GM12878 (cell line): ENCODE data around the gene SRP72. TPM values are rescaled to one million over a fixed set of nuclear protein-coding genes. Genes with fewer than 3 reads are reported as not detected.

Source experiments
- ATAC-seq: fragments of 200-7000 bp; cut with Tn5 transposase; 3 replicates; pipeline ENCODE4 v1.9.1; 2020; ENCODE audit warnings: mild to moderate bottlenecking, moderate library complexity
- BruUV-seq: library from RNA; stranded (reverse); fragments of 400-500 nt; replicated peaks from 2 replicates; lab custom pipeline; 2021; lab: Mats Ljungman, UMichigan
- CTCF ChIA-PET: fragments of 300-600 bp; sonication (Branson Sonifier 250); formaldehyde crosslinking; extraction: SDS; loops from one replicate; lab custom pipeline; 2021; ENCODE audit warnings: inconsistent platforms; lab: Yijun Ruan, JAX
- POLR2A ChIA-PET: fragments of 350-600 bp; formaldehyde crosslinking; extraction: SDS; loops from one replicate; lab custom pipeline; 2021; ENCODE audit warnings: inconsistent platforms; lab: Charles Lee
- RAD21 ChIA-PET: fragments of 300-600 bp; sonication (Branson Sonifier 250); formaldehyde crosslinking; loops from one replicate; lab custom pipeline; 2023; ENCODE audit warnings: antibody characterized with exemption; ENCODE audit not compliant: unreplicated experiment; lab: Charles Lee
- SMC1A ChIA-PET: fragments of 300-600 bp; sonication (Branson Sonifier 250); formaldehyde crosslinking; loops from one replicate; lab custom pipeline; 2023; ENCODE audit not compliant: unreplicated experiment, uncharacterized antibody; lab: Charles Lee
- DNase-seq: peaks from one replicate; pipeline ENCODE4 v3.0.0-alpha.2; 2011; ENCODE audit warnings: low read depth, low spot score
- FAIRE-seq: peaks from 3 replicates; lab custom pipeline; 2011; peaks lifted over from hg19 to GRCh38; lab: Jason Lieb, UNC
- H2AFZ ChIP-seq: 2 replicates; pipeline ENCODE4 v1.6.0; 2011; ENCODE audit warnings: low read depth, low read length, control low read depth; ENCODE audit not compliant: control insufficient read depth
- H3K27ac ChIP-seq: 2 replicates; pipeline ENCODE4 v1.5.1; 2011; ENCODE audit warnings: control low read depth; ENCODE audit not compliant: control insufficient read depth, insufficient read depth
- H3K27me3 ChIP-seq, 2 experiments: replicated peaks in 1 of 2; 2 replicates each; pipeline versions ENCODE4 v1.6.0 to v1.6.1; 2011; ENCODE audit warnings: low read length in 1 of 2; ENCODE audit not compliant: control insufficient read depth in 2 of 2, insufficient read depth in 2 of 2
- H3K36me3 ChIP-seq, 2 experiments: 2 replicates each; pipeline ENCODE4 v1.5.1; 2011; ENCODE audit warnings: low read length in 1 of 2; ENCODE audit not compliant: control insufficient read depth in 2 of 2, insufficient read depth in 2 of 2
- H3K4me1 ChIP-seq: 2 replicates; pipeline ENCODE4 v1.6.1; 2011; ENCODE audit warnings: mild to moderate bottlenecking, low read length, moderate library complexity, mixed read lengths; ENCODE audit not compliant: control insufficient read depth, insufficient read depth
- H3K4me2 ChIP-seq: 2 replicates; pipeline ENCODE4 v1.6.0; 2011; ENCODE audit warnings: control low read depth; ENCODE audit not compliant: control insufficient read depth, insufficient read depth
- H3K4me3 ChIP-seq: fragments of 200-600 bp; sonication (generic); 2 replicates; pipeline ENCODE4 v1.5.1; 2016
- H3K79me2 ChIP-seq: 2 replicates; pipeline ENCODE4 v1.6.0; 2011; ENCODE audit warnings: low read length; ENCODE audit not compliant: control insufficient read depth, insufficient read depth
- H3K9ac ChIP-seq: 2 replicates; pipeline ENCODE4 v1.8.0; 2011; ENCODE audit warnings: low read length, control low read depth, mixed read lengths; ENCODE audit not compliant: control insufficient read depth, insufficient read depth
- H3K9me3 ChIP-seq: replicated peaks from 3 replicates; pipeline ENCODE4 v1.5.1; 2011; ENCODE audit warnings: mild to moderate bottlenecking, low read length; ENCODE audit not compliant: control insufficient read depth, insufficient read depth
- H4K20me1 ChIP-seq: 2 replicates; pipeline ENCODE4 v1.6.0; 2011; ENCODE audit not compliant: control insufficient read depth, insufficient read depth
- BCL11A ChIP-seq: IDR thresholded peaks from 2 replicates; pipeline ENCODE4 v1.6.1; 2011; ENCODE audit warnings: low read depth, low read length
- BCL3 ChIP-seq: IDR thresholded peaks from 2 replicates; pipeline ENCODE4 v1.6.1; 2011; ENCODE audit warnings: borderline replicate concordance, low read depth, mild to moderate bottlenecking, moderate library complexity, low read length; ENCODE audit not compliant: insufficient read depth, poor library complexity, severe bottlenecking
- CBX5 ChIP-seq: sonication (generic); IDR thresholded peaks from 2 replicates; pipeline ENCODE4 v1.6.1; 2016; ENCODE audit warnings: low read depth, moderate library complexity, mild to moderate bottlenecking, inconsistent platforms
- EZH2 ChIP-seq: IDR thresholded peaks from 2 replicates; pipeline ENCODE4 v1.6.1; 2012; ENCODE audit warnings: low read depth, mild to moderate bottlenecking, control low read depth, inconsistent platforms, low read length, borderline replicate concordance; ENCODE audit not compliant: control insufficient read depth
- HDAC6 ChIP-seq: fragments of 200-600 bp; sonication (generic); IDR thresholded peaks from one replicate; pipeline ENCODE4 v1.8.0; 2017; ENCODE audit warnings: antibody characterized with exemption; ENCODE audit not compliant: unreplicated experiment
- IRF5 ChIP-seq: fragments of 450-650 bp; IDR thresholded peaks from 2 replicates; pipeline ENCODE4 v1.6.1; 2017; ENCODE audit warnings: borderline replicate concordance
- KLF5 ChIP-seq: fragments of 450-650 bp; IDR thresholded peaks from 2 replicates; pipeline ENCODE4 v1.6.1; 2014; ENCODE audit warnings: mild to moderate bottlenecking; ENCODE audit not compliant: partially characterized antibody
- MEF2A ChIP-seq: IDR thresholded peaks from 2 replicates; pipeline ENCODE4 v1.6.1; 2011; ENCODE audit warnings: low read depth, mild to moderate bottlenecking, low read length, moderate library complexity; ENCODE audit not compliant: insufficient read depth
- NFIC ChIP-seq: IDR thresholded peaks from 2 replicates; pipeline ENCODE4 v1.6.1; 2012; ENCODE audit warnings: low read depth, mild to moderate bottlenecking, inconsistent platforms, low read length, moderate library complexity
- PAX5 ChIP-seq: IDR thresholded peaks from 2 replicates; pipeline ENCODE4 v1.6.1; 2011; ENCODE audit warnings: low read depth, low read length, borderline replicate concordance
- POLR2A ChIP-seq: IDR thresholded peaks from 2 replicates; pipeline ENCODE4 v1.6.1; 2011; ENCODE audit warnings: low read depth, mild to moderate bottlenecking, low read length
- RB1 ChIP-seq: fragments of 450-650 bp; formaldehyde crosslinking; IDR thresholded peaks from 2 replicates; pipeline ENCODE4 v1.6.1; 2017; ENCODE audit warnings: mild to moderate bottlenecking, borderline replicate concordance
- STAT1 ChIP-seq: fragments of 450-650 bp; conservative IDR thresholded peaks from 2 replicates; pipeline ENCODE4 v1.6.1; 2014; ENCODE audit warnings: antibody characterized with exemption, mild to moderate bottlenecking
- SUPT20H ChIP-seq: IDR thresholded peaks from 2 replicates; pipeline ENCODE4 v1.6.1; 2011; ENCODE audit warnings: low read depth, mild to moderate bottlenecking, low read length, moderate library complexity, borderline replicate concordance; ENCODE audit not compliant: control insufficient read depth
- YBX1 ChIP-seq: fragments of 450-650 bp; IDR thresholded peaks from 2 replicates; pipeline ENCODE4 v1.6.1; 2016; ENCODE audit warnings: antibody characterized with exemption
- WGBS: methylation state at CpG from one replicate; pipeline ENCODE4 v1.1.6; 2016; ENCODE audit warnings: low lambda C conversion rate; ENCODE audit not compliant: insufficient replicate concordance, insufficient coverage; ENCODE audit errors: missing lambda C conversion rate; 5-methylcytosine and 5-hydroxymethylcytosine counted together
- in situ Hi-C: fragments of 300-500 bp; cut with MboI; formaldehyde crosslinking; loops from 9 replicates; pipeline ENCODE4 v1.14.3; 2018; ENCODE audit warnings: mixed read lengths
- intact Hi-C: fragments of 100-400 bp; cut with micrococcal nuclease; formaldehyde crosslinking; loops from one replicate; pipeline ENCODE4 v1.14.2; 2022; ENCODE audit not compliant: unreplicated experiment
- polyA plus RNA-seq, 11 experiments: library from polyadenylated mRNA; depleted of rRNA in 4 of 11; unstranded in 6 of 11; stranded (reverse) in 5 of 11; fragments of >200 nt; fragmentation: Nextera tagmentation in 4 of 11; fragmentation: Illumina TruSeq in 1 of 11; extraction: Ambion mirVana in 4 of 11; extraction: Trizol in 1 of 11; gene quantifications; 1 replicate in 1 of 11; 2 replicates in 10 of 11; pipeline versions ENCODE4 v1.2.1 to v1.2.3, GENCODE V29; 2011 to 2016; ENCODE audit warnings: inconsistent platforms in 2 of 11, missing spikeins in 2 of 11, low read depth in 1 of 11
- total RNA-seq, 4 experiments: library from RNA; depleted of rRNA in 3 of 4; stranded (reverse); fragments of >200 nt in 3 of 4; fragmentation: Illumina TruSeq in 1 of 4; extraction: Trizol in 1 of 4; gene quantifications; 2 replicates each; pipeline versions ENCODE4 v1.2.1 to v1.2.3, GENCODE V29; 2013 to 2021

Gene SRP72
- total and polyA plus RNA-seq, 10 of the 15 experiments (the other 5 are each of a cell fraction or from before 2014, with no cell fraction given): 61.6 to 186 (median 133) TPM

DNA sequence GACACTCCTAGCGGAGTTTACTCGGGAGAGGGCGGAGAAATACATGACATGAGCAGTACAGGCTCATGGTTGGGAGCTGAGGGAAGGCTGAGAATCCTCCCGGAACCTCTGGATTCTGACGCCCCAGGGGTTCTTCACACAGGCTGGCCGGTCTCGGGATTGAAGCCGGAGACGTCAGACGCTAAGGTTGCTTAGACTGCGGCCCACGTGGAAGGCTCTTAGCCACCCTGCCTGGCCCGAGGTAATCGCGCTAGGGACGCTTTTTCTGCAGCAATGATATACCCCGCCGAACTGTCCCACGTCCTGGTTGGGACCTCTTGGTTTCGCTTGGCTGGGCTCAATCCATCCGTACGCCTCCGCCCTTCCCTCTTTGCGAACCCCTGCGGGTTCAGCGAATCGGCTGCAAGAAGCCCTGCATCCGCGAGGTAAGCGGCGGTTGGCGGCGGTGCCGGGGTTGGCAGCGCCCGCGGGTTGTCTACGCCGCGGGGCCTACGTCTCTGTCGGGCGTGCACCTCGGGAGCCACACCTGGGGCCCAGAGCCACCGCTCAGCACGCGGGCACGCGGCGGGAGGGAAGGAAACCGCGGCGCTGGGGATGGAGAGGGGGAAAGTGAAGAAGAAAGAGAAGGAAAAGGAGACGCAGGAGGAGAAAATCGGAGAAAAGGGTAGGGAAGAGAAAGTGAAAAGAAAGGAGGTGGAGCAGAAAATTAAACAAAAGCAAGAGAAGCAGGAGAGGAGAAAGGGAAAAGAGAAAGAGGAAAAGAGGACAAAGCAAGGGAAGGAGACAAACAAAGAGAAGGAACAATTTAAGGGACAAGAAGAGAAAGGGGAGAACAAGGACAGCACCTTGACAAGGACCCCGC is 38.1 kb downstream of the SRP72 start, which contains the start of gene ARL9:
Gene ARL9 (plus strand): TSS at position 523 of the 862 bp plus-strand sequence. CDS start 72 bp downstream, at position 595.
- peak within 1 kb of the TSS; percentile 70 for H3K4me2 ChIP-seq
- H3K27ac ChIP-seq: no peak within 1 kb of the TSS
- H3K9ac ChIP-seq: no peak within 1 kb of the TSS
- no peaks in the 10 kb centered on the region for H3K27me3 ChIP-seq
- no peaks in the 10 kb centered on the region for H3K4me1 ChIP-seq
- intact Hi-C loops: no loop called here
- no TSS peak for BruUV-seq
- FAIRE-seq (no peak), DNase-seq (no peak), ATAC-seq (peak; percentile 79)
- SMC1A ChIA-PET: no interaction called here
- TF ChIP-seq EZH2: 0 out of 2 replicates have a peak, but pooled peaks have one; percentile 11
- no peak for TF ChIP-seq HDAC6
- TF ChIP-seq STAT1: no peak
- no peak for TF ChIP-seq SUPT20H
- TF ChIP-seq POLR2A: peak; percentile 55
- TF ChIP-seq PAX5: peak; percentile 77; the same call in 1 of the 2 replicates
- H3K36me3 ChIP-seq: peaks cover 0 to under 1% of the 10 kb centered on the region in 2 experiments; a peak in 2 of 4 replicates
- H3K4me3 ChIP-seq: peak within 1 kb of the TSS; percentile 46
- RAD21 ChIA-PET: no interaction called here
- no peaks in the 10 kb centered on the region for H3K79me2 ChIP-seq
- no peaks in the 10 kb centered on the region for H3K9me3 ChIP-seq
- POLR2A ChIA-PET: no interaction called here
- CTCF ChIA-PET: no interaction called here
- no peaks in the 10 kb centered on the region for H4K20me1 ChIP-seq
- in situ Hi-C loops: no loop called here
- peak within 1 kb of the TSS; percentile 20 for H2AFZ ChIP-seq
- 17% methylated on average over 52 of the region's 56 CpGs for WGBS

DNA sequence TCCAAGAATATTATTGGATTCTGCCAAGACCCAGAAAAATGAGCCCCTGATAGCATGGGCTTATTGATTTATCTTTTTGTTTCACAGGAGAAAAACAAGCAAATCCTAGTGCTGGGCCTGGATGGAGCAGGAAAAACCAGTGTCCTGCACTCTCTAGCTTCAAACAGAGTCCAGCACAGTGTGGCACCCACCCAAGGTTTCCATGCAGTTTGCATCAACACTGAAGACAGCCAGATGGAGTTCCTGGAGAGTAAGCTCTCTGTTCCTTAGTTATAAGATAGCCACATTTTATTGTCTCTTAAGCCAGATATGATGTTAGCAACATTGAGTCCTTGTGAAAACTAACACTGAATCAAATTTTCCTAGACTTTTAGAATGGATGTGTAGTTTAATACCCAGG is 43.7 kb downstream of the SRP72 start:
- H3K9ac ChIP-seq: no peak overlapping the region
- FAIRE-seq (no peak), ATAC-seq (no peak), DNase-seq (no peak)
- intact Hi-C loops: no loop called here
- H3K79me2 ChIP-seq: no peaks in the 10 kb centered on the region
- H3K4me3 ChIP-seq: no peak overlapping the region
- POLR2A ChIA-PET: interaction anchor here (0.6 kb wide), 1 partner anchor 45 kb away, joined by 4 read pairs; no protein-coding TSS in a partner anchor
- RAD21 ChIA-PET: no interaction called here
- BruUV-seq: no TSS peak
- no peaks in the 10 kb centered on the region for H3K27me3 ChIP-seq
- H3K9me3 ChIP-seq: no peaks in the 10 kb centered on the region
- no peaks in the 10 kb centered on the region for H3K4me1 ChIP-seq
- no peaks in the 10 kb centered on the region for H3K36me3 ChIP-seq
- CTCF ChIA-PET: interaction anchor here (0.6 kb wide), 1 partner anchor 774 kb away, joined by 3 read pairs; no protein-coding TSS in a partner anchor
- in situ Hi-C loops: no loop called here
- TF ChIP-seq IRF5 (no peak), KLF5 (no peak), NFIC (no peak), BCL11A (no peak), YBX1 (no peak), CBX5 (no peak), MEF2A (no peak), RB1 (no peak), BCL3 (no peak)
- no peaks in the 10 kb centered on the region for H4K20me1 ChIP-seq
- no peak overlapping the region for H3K4me2 ChIP-seq
- no peak overlapping the region for H3K27ac ChIP-seq
- SMC1A ChIA-PET: no interaction called here
- no peak overlapping the region for H2AFZ ChIP-seq
